Kidney tubule cell (primary cell): ENCODE results near the gene FRMD5.

ENCODE experiments used
- DNase-seq: peaks from one replicate; pipeline ENCODE4 v3.0.0-alpha.2; 2018; ENCODE audit warnings: low spot score

FRMD5 gene

GRCh38 chr15:43974852-43975251, 220.2 kb downstream of the FRMD5 start:
- peak; percentile 98 for DNase-seq

GRCh38 chr15:43969802-43970375, 225.2 kb downstream of the FRMD5 start:
- DNase-seq, result no peak

GRCh38 chr15:43968551-43968950, 226.5 kb downstream of the FRMD5 start:
- DNase-seq, result no peak

- no peak for DNase-seq
Measured at GRCh38 chr15:43966646-43967045, 228.4 kb downstream of the FRMD5 start.

- DNase-seq, result peak; percentile 94
Measured at GRCh38 chr15:43958861-43959330, 236.2 kb downstream of the FRMD5 start.

- peak; percentile 75 for DNase-seq
Measured at GRCh38 chr15:43957724-43958123, 237.3 kb downstream of the FRMD5 start.

GRCh38 chr15:43955140-43955539, 239.9 kb downstream of the FRMD5 start:
- no peak for DNase-seq

- DNase-seq, result peak; percentile 26
Measured at GRCh38 chr15:43954181-43954621, 240.9 kb downstream of the FRMD5 start.

- DNase-seq, result no peak
Measured at GRCh38 chr15:43953402-43953801, 241.7 kb downstream of the FRMD5 start.

- no peak for DNase-seq
Measured at GRCh38 chr15:43950531-43950930, 244.5 kb downstream of the FRMD5 start.

GRCh38 chr15:43948691-43949325, 246.3 kb downstream of the FRMD5 start:
- no peak for DNase-seq

GRCh38 chr15:43943511-43943910, 251.6 kb downstream of the FRMD5 start:
- DNase-seq, result no peak

- no peak for DNase-seq
Measured at GRCh38 chr15:43942194-43942593, 252.9 kb downstream of the FRMD5 start.

GRCh38 chr15:43941555-43941954, 253.5 kb downstream of the FRMD5 start:
- DNase-seq, result no peak

GRCh38 chr15:43941071-43941470, 254.0 kb downstream of the FRMD5 start:
- no peak for DNase-seq

- peak; percentile 36 for DNase-seq
Measured at GRCh38 chr15:43939070-43939469, 256.0 kb downstream of the FRMD5 start.

- no peak for DNase-seq
Measured at GRCh38 chr15:43934480-43934879, 260.6 kb downstream of the FRMD5 start.

GRCh38 chr15:43932907-43933306, 262.2 kb downstream of the FRMD5 start:
- no peak for DNase-seq

GRCh38 chr15:43931790-43932435, 263.2 kb downstream of the FRMD5 start:
- no peak for DNase-seq

GRCh38 chr15:43931119-43931518, 264.0 kb downstream of the FRMD5 start:
- DNase-seq, result no peak

GRCh38 chr15:43930556-43930955, 264.5 kb downstream of the FRMD5 start:
- DNase-seq, result no peak

- DNase-seq, result no peak
Measured at GRCh38 chr15:43930079-43930478, 265.0 kb downstream of the FRMD5 start.

- no peak for DNase-seq
Measured at GRCh38 chr15:43928152-43928551, 266.9 kb downstream of the FRMD5 start.
